HG03442 (cell line): ENCODE results near the gene MPP1.

Experiments
- ATAC-seq: cut with Tn5 transposase; IDR thresholded peaks from one replicate; pipeline ENCODE4 v1.9.1; 2021; ENCODE audit warnings: mild to moderate bottlenecking, moderate library complexity; ENCODE audit not compliant: unreplicated experiment

MPP1 gene

GRCh38 chrX:154733066-154733425 lies 72.2 kb downstream of the MPP1 start:
- no peak for ATAC-seq

DNA sequence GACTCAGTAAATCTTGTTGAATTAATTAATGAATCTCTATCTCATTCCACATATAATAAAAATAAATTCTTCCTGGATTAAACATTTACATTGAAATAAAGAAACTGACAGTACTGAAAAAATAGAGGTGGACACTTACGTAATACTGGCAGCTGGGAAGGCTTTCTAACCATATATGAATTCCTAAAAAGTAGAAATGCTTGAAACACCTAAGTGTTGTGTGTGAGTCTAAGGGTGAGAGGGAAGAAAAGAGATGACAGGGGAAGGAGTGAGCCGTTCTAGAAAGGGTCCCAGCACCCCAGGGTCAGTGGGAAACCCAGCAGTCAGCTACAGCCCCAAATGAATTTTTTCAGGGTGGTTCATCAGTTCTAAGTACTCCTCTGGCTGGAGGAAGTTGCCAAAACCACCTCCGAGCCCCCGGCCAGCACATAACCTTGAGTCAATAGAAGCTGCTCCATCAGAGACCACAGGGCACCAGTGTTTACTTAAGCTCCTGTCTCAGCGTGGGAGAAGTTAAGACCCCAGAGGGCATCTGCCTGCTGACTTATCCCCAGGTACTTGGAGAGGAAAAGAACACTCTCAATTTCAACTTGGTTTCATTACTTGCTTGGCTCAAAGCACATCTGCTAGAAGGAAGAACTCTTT lies 72.7 kb downstream of the MPP1 start:
- ATAC-seq: no peak

GRCh38 chrX:154731881-154732280 lies 73.4 kb downstream of the MPP1 start:
- ATAC-seq: no peak

GRCh38 chrX:154731184-154731583 lies 74.1 kb downstream of the MPP1 start:
- no peak for ATAC-seq

- ATAC-seq: no peak
Measured at GRCh38 chrX:154730253-154730891, 74.9 kb downstream of the MPP1 start.

GRCh38 chrX:154729439-154729838 lies 75.8 kb downstream of the MPP1 start:
- ATAC-seq: no peak
